HEK293T (cell line): ENCODE measurements around the gene DHX29.
"Not testable (repeated sequence)": the region's sequence is repeated elsewhere in the genome, so short reads cannot be mapped to it uniquely, and the experiment has no call there.

Experiments
- CTCF ChIA-PET: fragments of 350-600 bp; formaldehyde crosslinking; extraction: SDS; loops from one replicate; lab custom pipeline; 2021; ENCODE audit warnings: antibody characterized with exemption, inconsistent platforms; lab: Yijun Ruan, JAX
- POLR2A ChIA-PET: fragments of 350-600 bp; formaldehyde crosslinking; extraction: SDS; loops from one replicate; lab custom pipeline; 2020; ENCODE audit warnings: antibody characterized with exemption, inconsistent platforms; lab: Yijun Ruan, JAX
- DNase-seq: peaks from one replicate; pipeline ENCODE4 v3.0.0; 2012; ENCODE audit warnings: mixed read lengths; ENCODE audit errors: extremely low spot score
- ARNT ChIP-seq: fragments of 450-650 bp; IDR thresholded peaks from 2 replicates; pipeline ENCODE4 v1.6.1; 2017; ENCODE audit warnings: mild to moderate bottlenecking
- BHLHE40 ChIP-seq: fragments of 450-650 bp; IDR thresholded peaks from 2 replicates; pipeline ENCODE4 v1.6.1; 2016; ENCODE audit warnings: mild to moderate bottlenecking, moderate library complexity, borderline replicate concordance
- CTBP1 ChIP-seq: fragments of 450-650 bp; IDR thresholded peaks from 2 replicates; pipeline ENCODE4 v1.6.1; 2016; ENCODE audit warnings: borderline replicate concordance
- ELF4 ChIP-seq: fragments of 450-650 bp; IDR thresholded peaks from 2 replicates; pipeline ENCODE4 v1.6.1; 2017; ENCODE audit warnings: antibody characterized with exemption
- FOXA1 ChIP-seq: fragments of 450-650 bp; IDR thresholded peaks from 2 replicates; pipeline ENCODE4 v1.6.1; 2016; ENCODE audit warnings: mild to moderate bottlenecking
- FOXK2 ChIP-seq: fragments of 450-650 bp; IDR thresholded peaks from 2 replicates; pipeline ENCODE4 v1.6.1; 2016; ENCODE audit warnings: mild to moderate bottlenecking
- FOXM1 ChIP-seq: fragments of 450-650 bp; IDR thresholded peaks from 2 replicates; pipeline ENCODE4 v1.6.1; 2017; ENCODE audit warnings: mild to moderate bottlenecking, borderline replicate concordance
- HDGF ChIP-seq: fragments of 450-650 bp; IDR thresholded peaks from 2 replicates; pipeline ENCODE4 v1.6.1; 2017; ENCODE audit warnings: antibody characterized with exemption, borderline replicate concordance
- L3MBTL2 ChIP-seq: fragments of 450-650 bp; conservative IDR thresholded peaks from 2 replicates; pipeline ENCODE4 v1.6.1; 2016; ENCODE audit warnings: mild to moderate bottlenecking
- LEF1 ChIP-seq: fragments of 450-650 bp; IDR thresholded peaks from 2 replicates; pipeline ENCODE4 v1.6.1; 2017; ENCODE audit warnings: mild to moderate bottlenecking, borderline replicate concordance
- NFRKB ChIP-seq: fragments of 450-650 bp; IDR thresholded peaks from 2 replicates; pipeline ENCODE4 v1.6.1; 2016; ENCODE audit warnings: mild to moderate bottlenecking, moderate library complexity
- PKNOX1 ChIP-seq: fragments of 450-650 bp; IDR thresholded peaks from 2 replicates; pipeline ENCODE4 v1.6.1; 2016
- SP1 ChIP-seq: fragments of 450-650 bp; IDR thresholded peaks from 2 replicates; pipeline ENCODE4 v1.6.1; 2017
- SUZ12 ChIP-seq: fragments of 450-650 bp; IDR thresholded peaks from 2 replicates; pipeline ENCODE4 v1.6.1; 2016; ENCODE audit warnings: mild to moderate bottlenecking
- TARDBP ChIP-seq: fragments of 450-650 bp; IDR thresholded peaks from 2 replicates; pipeline ENCODE4 v1.6.1; 2016
- ZNF384 ChIP-seq: fragments of 450-650 bp; IDR thresholded peaks from 2 replicates; pipeline ENCODE4 v1.6.1; 2016

DHX29 gene

GRCh38 chr5:55327281-55327680, 19.8 kb upstream of the DHX29 start:
- POLR2A ChIA-PET: no interaction called here
- DNase-seq: no peak
- TF ChIP-seq CTBP1: no peak
- TF ChIP-seq BHLHE40: no peak
- no peak for TF ChIP-seq ELF4
- TF ChIP-seq FOXA1: no peak
- TF ChIP-seq ZNF384: no peak
- no peak for TF ChIP-seq SP1
- no peak for TF ChIP-seq L3MBTL2
- no peak for TF ChIP-seq ARNT
- no peak for TF ChIP-seq HDGF
- no peak for TF ChIP-seq TARDBP
- TF ChIP-seq FOXM1: no peak
- TF ChIP-seq NFRKB: no peak
- TF ChIP-seq LEF1: no peak
- no peak for TF ChIP-seq FOXK2
- no peak for TF ChIP-seq PKNOX1
- CTCF ChIA-PET: no interaction called here

GRCh38 chr5:55325621-55326020, 18.1 kb upstream of the DHX29 start:
- POLR2A ChIA-PET: no interaction called here
- CTCF ChIA-PET: no interaction called here
- no peak for DNase-seq
- no peak for TF ChIP-seq FOXM1
- no peak for TF ChIP-seq L3MBTL2

- ChIA-PET POLR2A (no interaction called here), CTCF (interaction anchor here (0.6 kb wide), 2 partner anchors 40 to 594 kb away, joined by 4 to 6 read pairs; no protein-coding TSS in a partner anchor)
- no peak for TF ChIP-seq FOXK2
- peak; percentile 27 for DNase-seq
Measured at GRCh38 chr5:55324815-55325418, 17.4 kb upstream of the DHX29 start.

GRCh38 chr5:55324006-55324405, 16.5 kb upstream of the DHX29 start:
- ChIA-PET POLR2A (no interaction called here), CTCF (no interaction called here)
- DNase-seq: no peak
- no peak for TF ChIP-seq NFRKB
- no peak for TF ChIP-seq PKNOX1
- no peak for TF ChIP-seq BHLHE40
- TF ChIP-seq LEF1: no peak
- no peak for TF ChIP-seq TARDBP
- no peak for TF ChIP-seq ZNF384
- TF ChIP-seq ELF4: no peak
- no peak for TF ChIP-seq CTBP1
- no peak for TF ChIP-seq FOXK2
- no peak for TF ChIP-seq L3MBTL2
- no peak for TF ChIP-seq SP1
- TF ChIP-seq ARNT: no peak
- TF ChIP-seq FOXA1: no peak
- no peak for TF ChIP-seq SUZ12
- TF ChIP-seq FOXM1: no peak
- no peak for TF ChIP-seq HDGF

GRCh38 chr5:55320571-55320970, 13.1 kb upstream of the DHX29 start:
- ChIA-PET CTCF (no interaction called here), POLR2A (no interaction called here)
- TF ChIP-seq ARNT (no peak), FOXK2 (no peak), ELF4 (no peak), L3MBTL2 (no peak), FOXA1 (no peak), BHLHE40 (no peak), FOXM1 (no peak), NFRKB (no peak), SP1 (no peak), HDGF (no peak), TARDBP (no peak), PKNOX1 (no peak)
- DNase-seq: no peak

GRCh38 chr5:55319491-55319890, 12.0 kb upstream of the DHX29 start:
- TF ChIP-seq HDGF (no peak), FOXK2 (no peak), NFRKB (no peak), ARNT (no peak), L3MBTL2 (no peak), PKNOX1 (no peak), FOXM1 (no peak), CTBP1 (no peak), SUZ12 (no peak), FOXA1 (no peak), LEF1 (no peak), BHLHE40 (no peak), SP1 (no peak), ZNF384 (no peak), TARDBP (no peak), ELF4 (no peak)
- DNase-seq: no peak
- ChIA-PET CTCF (no interaction called here), POLR2A (interaction anchor here (0.8 kb wide), 1 partner anchor 13 kb away, joined by 4 read pairs; no protein-coding TSS in a partner anchor)

- CTCF ChIA-PET, DNase-seq, POLR2A ChIA-PET: not testable (repeated sequence)
Measured at GRCh38 chr5:55318237-55318636, 10.7 kb upstream of the DHX29 start.
